WTC11 (cell line): ENCODE results near the gene GSN. TPM values are rescaled to one million over a fixed set of nuclear protein-coding genes. Genes with fewer than 3 reads are reported as not detected.

Experiments
- ATAC-seq: fragments of 200-7000 bp; cut with Tn5 transposase; 2 replicates; pipeline ENCODE4 v1.10.0; 2021; ENCODE audit warnings: mild to moderate bottlenecking, moderate library complexity
- CTCF ChIA-PET: fragments of 300-600 bp; sonication (Branson Sonifier 250); formaldehyde crosslinking; loops from one replicate; lab custom pipeline; 2021; ENCODE audit warnings: antibody characterized with exemption; lab: Charles Lee
- POLR2A ChIA-PET: fragments of 350-600 bp; sonication (Branson Sonifier 250); formaldehyde crosslinking; loops from one replicate; lab custom pipeline; 2021; ENCODE audit warnings: antibody characterized with exemption; lab: Charles Lee
- DNase-seq: peaks from one replicate; pipeline ENCODE4 v3.0.0; 2021; ENCODE audit warnings: low spot score
- H3K27ac Mint-ChIP-seq: 2 replicates; pipeline ENCODE4 v1.8.0; 2021; ENCODE audit warnings: mixed read lengths
- H3K27me3 Mint-ChIP-seq: 2 replicates; pipeline ENCODE4 v1.8.0; 2021; ENCODE audit warnings: low read depth, mild to moderate bottlenecking, moderate library complexity, mixed read lengths
- H3K36me3 Mint-ChIP-seq: 2 replicates; pipeline ENCODE4 v1.8.0; 2021; ENCODE audit warnings: mixed read lengths
- H3K4me1 Mint-ChIP-seq: 2 replicates; pipeline ENCODE4 v1.8.0; 2022; ENCODE audit warnings: mixed read lengths
- H3K4me3 Mint-ChIP-seq: 2 replicates; pipeline ENCODE4 v1.8.0; 2021; ENCODE audit warnings: mild to moderate bottlenecking, moderate library complexity, mixed read lengths
- H3K9me3 Mint-ChIP-seq: 2 replicates; pipeline ENCODE4 v1.8.0; 2021; ENCODE audit warnings: mixed read lengths
- ATF3 ChIP-seq: sonication (generic); formaldehyde crosslinking; conservative IDR thresholded peaks from 2 replicates; pipeline ENCODE4 v1.8.1; 2022; ENCODE audit warnings: mild to moderate bottlenecking, missing genetic modification reagents
- ATF6 ChIP-seq: sonication (generic); formaldehyde crosslinking; IDR thresholded peaks from 2 replicates; pipeline ENCODE4 v1.8.1; 2023; ENCODE audit warnings: mild to moderate bottlenecking, missing genetic modification reagents
- CTCF ChIP-seq: fragments of 200-600 bp; IDR thresholded peaks from 2 replicates; pipeline ENCODE4 v1.8.0; 2022; ENCODE audit warnings: antibody characterized with exemption
- ELF4 ChIP-seq: sonication (generic); formaldehyde crosslinking; IDR thresholded peaks from 2 replicates; pipeline ENCODE4 v1.8.1; 2022; ENCODE audit warnings: low read depth, mild to moderate bottlenecking, moderate library complexity, missing genetic modification reagents
- FOXK1 ChIP-seq: sonication (generic); formaldehyde crosslinking; IDR thresholded peaks from 2 replicates; pipeline ENCODE4 v1.8.0; 2022; ENCODE audit warnings: mild to moderate bottlenecking, moderate library complexity, missing genetic modification reagents
- FOXP1 ChIP-seq: sonication (generic); formaldehyde crosslinking; IDR thresholded peaks from 2 replicates; pipeline ENCODE4 v1.8.0; 2022; ENCODE audit warnings: missing genetic modification reagents, mild to moderate bottlenecking, moderate library complexity, borderline replicate concordance
- FOXP4 ChIP-seq: sonication (generic); formaldehyde crosslinking; IDR thresholded peaks from 2 replicates; pipeline ENCODE4 v1.8.0; 2022; ENCODE audit warnings: mild to moderate bottlenecking, missing genetic modification reagents
- GABPB1 ChIP-seq: sonication (generic); formaldehyde crosslinking; IDR thresholded peaks from 2 replicates; pipeline ENCODE4 v1.8.1; 2023; ENCODE audit warnings: mild to moderate bottlenecking, missing genetic modification reagents
- GTF2I ChIP-seq: fragments of 250-450 bp; sonication (Bioruptor Pico); conservative IDR thresholded peaks from 2 replicates; pipeline ENCODE4 v1.4.0; 2021; ENCODE audit warnings: mild to moderate bottlenecking
- HMGXB4 ChIP-seq: sonication (generic); formaldehyde crosslinking; IDR thresholded peaks from 2 replicates; pipeline ENCODE4 v1.8.1; 2023; ENCODE audit warnings: mild to moderate bottlenecking, moderate library complexity, missing genetic modification reagents
- IRF1 ChIP-seq: sonication (generic); formaldehyde crosslinking; IDR thresholded peaks from 2 replicates; pipeline ENCODE4 v1.8.0; 2023; ENCODE audit warnings: missing genetic modification reagents
- JAZF1 ChIP-seq: fragments of 250-450 bp; sonication (Bioruptor Pico); IDR thresholded peaks from 2 replicates; pipeline ENCODE4 v1.9.0; 2021; ENCODE audit warnings: moderate library complexity, mild to moderate bottlenecking, inconsistent platforms
- JUN ChIP-seq: sonication (generic); formaldehyde crosslinking; IDR thresholded peaks from 2 replicates; pipeline ENCODE4 v1.8.0; 2023; ENCODE audit warnings: mild to moderate bottlenecking, missing genetic modification reagents
- MYBL2 ChIP-seq: sonication (generic); formaldehyde crosslinking; IDR thresholded peaks from 2 replicates; pipeline ENCODE4 v1.8.1; 2023; ENCODE audit warnings: mild to moderate bottlenecking, moderate library complexity, missing genetic modification reagents
- NFATC4 ChIP-seq: fragments of 250-450 bp; sonication (Bioruptor Pico); IDR thresholded peaks from 2 replicates; pipeline ENCODE4 v1.9.0; 2021; ENCODE audit warnings: mild to moderate bottlenecking
- NFE2L1 ChIP-seq: sonication (generic); formaldehyde crosslinking; IDR thresholded peaks from 2 replicates; pipeline ENCODE4 v1.8.1; 2023; ENCODE audit warnings: missing genetic modification reagents
- SP1 ChIP-seq: sonication (generic); formaldehyde crosslinking; conservative IDR thresholded peaks from 2 replicates; pipeline ENCODE4 v1.8.1; 2022; ENCODE audit warnings: missing genetic modification reagents
- TEAD1 ChIP-seq: sonication (generic); formaldehyde crosslinking; IDR thresholded peaks from 2 replicates; pipeline ENCODE4 v1.8.0; 2022; ENCODE audit warnings: mild to moderate bottlenecking, missing genetic modification reagents
- USF2 ChIP-seq: sonication (generic); formaldehyde crosslinking; IDR thresholded peaks from 2 replicates; pipeline ENCODE4 v1.8.1; 2023; ENCODE audit warnings: mild to moderate bottlenecking, missing genetic modification reagents, moderate library complexity
- ZBTB21 ChIP-seq: sonication (generic); formaldehyde crosslinking; IDR thresholded peaks from 2 replicates; pipeline ENCODE4 v1.8.1; 2023; ENCODE audit warnings: mild to moderate bottlenecking, missing genetic modification reagents, borderline replicate concordance
- ZBTB43 ChIP-seq: sonication (generic); formaldehyde crosslinking; IDR thresholded peaks from 2 replicates; pipeline ENCODE4 v1.8.1; 2023; ENCODE audit warnings: mild to moderate bottlenecking, missing genetic modification reagents
- ZMAT4 ChIP-seq: fragments of 250-450 bp; sonication (Bioruptor Pico); IDR thresholded peaks from 2 replicates; pipeline ENCODE4 v1.9.0; 2021; ENCODE audit warnings: mild to moderate bottlenecking
- ZNF219 ChIP-seq: sonication (generic); formaldehyde crosslinking; IDR thresholded peaks from 2 replicates; pipeline ENCODE4 v1.8.0; 2023; ENCODE audit warnings: missing genetic modification reagents, mild to moderate bottlenecking, borderline replicate concordance
- total RNA-seq: library from RNA; stranded (reverse); gene quantifications from 3 replicates; pipeline ENCODE4 v1.2.3, GENCODE V29; 2021

Gene GSN
- total RNA-seq, 1 experiment from 2014 or later, result 47.0 TPM

GRCh38 chr9:121301881-121302286, 33.9 kb downstream of the GSN start:
- Mint-ChIP-seq H3K27me3 (peaks cover 21% of the 10 kb centered on the region), H3K4me3 (no peak overlapping the region), H3K4me1 (peaks cover 23% of the 10 kb centered on the region), H3K27ac (no peak overlapping the region), H3K9me3 (no peaks in the 10 kb centered on the region), H3K36me3 (no peaks in the 10 kb centered on the region)
- ChIA-PET CTCF (interaction anchor here (0.8 kb wide), 1 partner anchor 11 kb away, joined by 4 read pairs; no protein-coding TSS in a partner anchor), POLR2A (no interaction called here)
- DNase-seq, result no peak
- TF ChIP-seq SP1 (CRISPR knock-in tag) (no peak), ATF6 (no peak), MYBL2 (CRISPR knock-in tag) (no peak), FOXP1 (CRISPR knock-in tag) (no peak), ZMAT4 (CRISPR knock-in tag) (no peak), HMGXB4 (CRISPR knock-in tag) (no peak), FOXK1 (CRISPR knock-in tag) (no peak), NFATC4 (CRISPR knock-in tag) (no peak), TEAD1 (CRISPR knock-in tag) (no peak), ZBTB43 (no peak), GABPB1 (CRISPR knock-in tag) (no peak), ATF3 (CRISPR knock-in tag) (no peak), IRF1 (no peak), ZBTB21 (no peak), NFE2L1 (CRISPR knock-in tag) (no peak)
- no peak for ATAC-seq

- DNase-seq (no peak), ATAC-seq (no peak)
- peaks cover 23% of the 10 kb centered on the region for H3K4me1 Mint-ChIP-seq
- no peaks in the 10 kb centered on the region for H3K9me3 Mint-ChIP-seq
- no peaks in the 10 kb centered on the region for H3K36me3 Mint-ChIP-seq
- ChIA-PET CTCF (interaction anchor here (0.8 to 1.2 kb wide), 2 partner anchors 11 to 18 kb away, joined by 3 to 4 read pairs; no protein-coding TSS in a partner anchor), POLR2A (no interaction called here)
- H3K27me3 Mint-ChIP-seq, result peaks cover 21% of the 10 kb centered on the region
- no peak overlapping the region for H3K4me3 Mint-ChIP-seq
- no peak for TF ChIP-seq JAZF1 (CRISPR knock-in tag)
- no peak for TF ChIP-seq ELF4 (CRISPR knock-in tag)
- no peak overlapping the region for H3K27ac Mint-ChIP-seq
Observed at GRCh38 chr9:121302341-121302740, 34.4 kb downstream of the GSN start.

- ChIA-PET CTCF (interaction anchor here (0.8 to 1.2 kb wide), 2 partner anchors 12 to 17 kb away, joined by 3 to 4 read pairs; no protein-coding TSS in a partner anchor), POLR2A (no interaction called here)
- Mint-ChIP-seq H3K27ac (no peak overlapping the region), H3K27me3 (peaks cover 21% of the 10 kb centered on the region), H3K4me1 (peaks cover 20% of the 10 kb centered on the region), H3K4me3 (no peak overlapping the region), H3K36me3 (no peaks in the 10 kb centered on the region), H3K9me3 (no peaks in the 10 kb centered on the region)
- no peak for DNase-seq
- ATAC-seq, result no peak
- TF ChIP-seq ZNF219 (CRISPR knock-in tag) (no peak), GTF2I (CRISPR knock-in tag) (no peak), JUN (CRISPR knock-in tag) (no peak), ELF4 (CRISPR knock-in tag) (no peak), FOXP4 (CRISPR knock-in tag) (no peak), USF2 (CRISPR knock-in tag) (no peak), CTCF (no peak)
Observed at GRCh38 chr9:121302786-121303185, 34.8 kb downstream of the GSN start.
